ENCODE measurements around the gene PTGES3L.
"Not testable (repeated sequence)": the region's sequence is repeated elsewhere in the genome, so short reads cannot be mapped to it uniquely, and the experiment has no call there.

Gene PTGES3L

GRCh38 chr17:42980274-42980765, 440 bp upstream of the PTGES3L start, which contains the start of gene RUNDC1:
RUNDC1 (plus strand) TSS chr17:42980565; CDS start chr17:42980577, 12 bp downstream.
- DNase-seq, result peak; percentile 90

DNA sequence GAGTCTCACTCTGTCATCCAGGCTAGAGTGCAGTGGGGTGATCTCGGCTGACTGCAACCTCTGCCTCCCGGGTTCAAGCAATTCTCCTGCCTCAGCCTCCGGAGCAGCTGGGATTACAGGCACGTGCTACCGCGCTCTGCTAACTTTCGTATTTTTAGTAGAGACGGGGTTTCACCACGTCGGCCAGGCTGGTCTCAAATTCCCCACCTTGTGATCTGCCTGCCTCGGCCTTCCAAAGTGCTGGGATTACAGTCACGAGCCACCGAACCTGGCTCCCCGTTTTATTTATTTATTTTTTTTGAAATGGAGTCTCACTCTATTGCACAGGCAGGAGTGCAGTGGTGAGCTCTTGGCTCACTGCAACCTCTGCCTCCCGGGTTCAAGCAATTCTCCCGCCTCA, 4.2 kb downstream of the PTGES3L start:
- DNase-seq, result not testable (repeated sequence)

- DNase-seq, result no peak
These were observed 4.6 kb downstream of the PTGES3L start for GRCh38 chr17:42975265-42975664.

DNA sequence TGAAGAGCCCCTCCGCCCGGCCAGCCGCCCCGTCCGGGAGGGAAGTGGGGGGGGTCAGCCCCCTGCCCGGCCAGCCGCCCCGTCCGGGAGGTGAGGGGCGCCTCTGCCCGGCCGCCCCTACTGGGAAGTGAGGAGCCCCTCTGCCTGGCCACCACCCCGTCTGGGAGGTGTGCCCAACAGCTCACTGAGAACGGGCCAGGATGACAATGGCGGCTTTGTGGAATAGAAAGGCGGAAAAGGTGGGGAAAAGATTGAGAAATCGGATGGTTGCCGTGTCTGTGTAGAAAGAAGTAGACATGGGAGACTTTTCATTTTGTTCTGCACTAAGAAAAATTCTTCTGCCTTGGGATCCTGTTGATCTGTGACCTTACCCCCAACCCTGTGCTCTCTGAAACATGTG, 6.6 kb downstream of the PTGES3L start:
- not testable (repeated sequence) for DNase-seq

DNA sequence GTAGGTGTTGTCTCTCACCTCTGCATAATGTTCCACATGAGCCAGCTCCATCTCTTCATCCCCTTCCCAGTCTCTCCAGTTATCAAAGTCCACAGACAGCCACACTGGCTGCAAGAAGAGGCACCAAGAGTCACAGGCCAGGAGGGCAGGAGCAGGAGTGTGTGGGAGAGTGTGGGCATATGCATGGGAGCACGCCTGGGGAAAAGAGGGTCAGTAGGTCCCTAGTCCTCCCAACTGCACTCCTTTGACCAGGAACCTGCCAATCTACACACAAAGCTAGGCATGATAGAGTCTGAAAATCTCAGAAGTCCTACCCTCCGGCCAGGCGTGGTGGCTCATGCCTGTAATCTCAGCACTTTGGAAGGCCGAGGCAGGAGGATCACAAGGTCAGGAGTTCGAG, 8.3 kb downstream of the PTGES3L start:
- DNase-seq, result no peak

- no peak for DNase-seq
These were observed 10.8 kb downstream of the PTGES3L start for GRCh38 chr17:42969001-42969581.

DNA sequence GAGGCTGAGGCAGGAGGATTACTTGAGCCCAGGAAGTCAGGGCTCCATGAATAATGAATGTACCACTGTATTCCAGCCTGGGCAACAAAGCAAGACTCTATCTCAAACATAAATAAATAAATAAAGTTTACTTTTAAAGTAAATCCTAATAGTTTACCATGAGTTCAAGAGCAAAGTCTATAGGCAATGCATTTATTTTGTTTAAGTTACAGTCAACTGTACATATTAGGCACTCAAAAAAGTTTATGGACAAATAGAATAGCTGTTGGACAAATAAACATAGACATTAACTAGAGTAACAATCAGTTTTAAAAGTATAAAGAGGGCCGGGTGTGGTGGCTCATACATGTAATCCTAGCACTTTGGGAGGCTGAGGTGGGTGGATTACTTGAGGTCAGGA, 12.0 kb downstream of the PTGES3L start:
- no peak for DNase-seq

- peak; percentile 95 for DNase-seq
These were observed 15.5 kb downstream of the PTGES3L start, which contains the start of gene AARSD1 for GRCh38 chr17:42964161-42964932. AARSD1 (minus strand) TSS chr17:42964454; CDS start chr17:42964440, 14 bp downstream.

DNA sequence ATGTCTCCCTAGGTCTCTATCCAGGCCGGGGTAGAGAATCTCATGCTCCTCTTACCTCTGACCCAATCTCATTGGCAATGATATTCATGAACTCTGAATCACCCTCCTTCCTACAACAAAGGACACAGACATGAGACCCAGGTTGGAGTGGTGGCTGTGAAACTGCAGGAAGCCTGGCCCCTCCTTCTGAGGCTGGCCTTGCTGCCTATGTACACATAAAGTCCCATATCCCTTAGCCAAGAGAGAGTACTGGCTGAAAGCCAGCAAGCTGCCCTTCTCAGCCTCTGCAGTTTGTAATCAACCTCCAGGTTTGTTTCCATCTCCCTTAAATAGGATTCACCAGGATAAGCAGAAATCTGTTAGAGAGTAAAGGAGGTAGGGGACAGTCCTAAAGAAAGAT, 26.2 kb downstream of the PTGES3L start:
- DNase-seq, result no peak

DNA sequence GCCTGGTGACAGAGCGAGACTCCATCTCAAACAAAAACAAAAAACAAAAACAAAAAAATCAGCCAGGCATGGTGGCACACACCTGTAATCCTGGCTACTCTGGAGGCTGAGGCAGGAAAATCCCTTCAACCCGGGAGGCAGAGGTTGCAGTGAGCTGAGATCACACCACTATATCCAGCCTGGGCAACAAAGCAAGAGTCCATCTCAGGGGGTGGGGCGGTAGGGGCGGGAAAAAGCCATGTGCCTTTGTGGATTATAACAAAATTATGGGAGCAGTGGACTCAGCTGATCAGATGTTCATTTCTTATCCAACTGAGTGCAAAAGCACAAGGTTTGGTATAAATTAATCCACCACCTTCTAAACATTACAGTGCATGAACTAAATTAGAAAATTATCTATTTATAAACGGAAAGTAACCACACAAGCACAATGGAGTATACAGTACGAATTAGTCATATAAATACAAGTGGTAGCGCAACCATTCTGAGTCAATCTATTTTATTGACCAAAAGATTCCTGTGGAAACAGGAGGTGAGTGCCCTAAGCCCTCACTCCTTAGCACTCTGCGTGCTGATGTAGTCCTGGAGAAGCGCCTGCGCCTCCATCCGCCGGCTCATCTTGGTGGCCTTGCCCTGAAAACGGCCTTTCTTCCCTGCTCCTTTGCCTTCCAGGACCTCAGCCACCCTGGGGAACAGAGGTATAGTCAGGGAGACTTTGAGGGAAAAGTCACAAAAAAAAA, 29.7 kb downstream of the PTGES3L start:
- DNase-seq, result no peak

DNA sequence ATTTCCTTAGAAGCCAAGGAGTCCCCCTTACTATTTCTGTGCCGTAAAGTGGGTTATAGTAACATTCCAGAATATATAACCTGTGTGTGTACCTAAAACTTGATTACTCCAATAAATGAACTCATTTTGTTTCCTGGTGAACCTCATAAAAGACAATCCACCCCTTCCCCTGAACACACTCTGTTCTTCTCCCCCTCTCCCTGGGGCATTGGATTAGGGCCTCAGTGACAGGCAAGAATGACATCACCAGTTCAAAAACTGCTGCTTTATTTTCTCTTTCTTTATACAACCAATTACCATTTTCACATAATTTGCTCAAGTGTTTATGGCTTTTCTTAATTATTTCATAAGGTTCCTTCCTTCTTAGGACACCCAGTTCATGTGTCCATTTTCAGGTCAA, 33.1 kb downstream of the PTGES3L start:
- DNase-seq, result no peak

- DNase-seq, result no peak
These were observed 35.7 kb downstream of the PTGES3L start for GRCh38 chr17:42944211-42944610.

GRCh38 chr17:42937712-42938596, 41.9 kb downstream of the PTGES3L start:
- DNase-seq, result peak; percentile 60

- no peak for DNase-seq
These were observed 50.4 kb downstream of the PTGES3L start for GRCh38 chr17:42929497-42929844.

DNA sequence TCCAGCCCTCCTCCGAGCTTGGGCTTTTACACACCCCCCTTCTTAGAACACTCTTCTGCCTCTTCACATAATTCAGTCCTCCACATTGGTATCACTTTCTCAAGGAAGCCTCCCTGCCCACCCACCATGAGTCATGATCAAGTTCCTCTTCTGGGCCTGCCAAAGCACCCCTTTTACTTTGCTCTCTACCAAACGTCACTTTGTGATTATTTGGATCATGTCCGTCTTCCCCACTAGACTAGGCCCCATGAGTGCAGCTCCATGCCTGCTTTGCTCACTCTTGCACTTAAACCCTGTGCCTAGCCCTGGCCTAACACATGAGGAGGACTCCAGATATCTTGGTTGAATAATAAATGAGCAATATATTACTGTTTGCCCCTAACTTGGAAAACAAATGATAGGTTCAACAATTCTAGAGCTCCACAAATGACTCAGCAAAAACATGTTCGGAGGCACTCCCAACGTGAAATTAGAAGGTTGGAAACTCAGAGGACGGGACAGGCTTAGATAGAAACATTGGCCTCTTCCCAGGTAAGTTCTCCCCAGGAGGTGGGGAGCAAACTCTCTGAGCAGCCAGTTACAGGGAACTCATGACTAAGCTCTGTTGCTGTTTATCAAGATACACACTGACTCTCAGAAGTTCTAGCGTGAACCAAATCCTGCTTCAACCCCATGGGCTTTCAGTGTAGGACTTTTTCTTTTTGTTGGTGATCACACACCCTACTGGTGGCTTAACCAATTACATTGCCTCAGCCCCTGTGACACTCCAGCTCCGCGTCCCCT, 51.0 kb downstream of the PTGES3L start:
- peak; percentile 95 for DNase-seq

DNA sequence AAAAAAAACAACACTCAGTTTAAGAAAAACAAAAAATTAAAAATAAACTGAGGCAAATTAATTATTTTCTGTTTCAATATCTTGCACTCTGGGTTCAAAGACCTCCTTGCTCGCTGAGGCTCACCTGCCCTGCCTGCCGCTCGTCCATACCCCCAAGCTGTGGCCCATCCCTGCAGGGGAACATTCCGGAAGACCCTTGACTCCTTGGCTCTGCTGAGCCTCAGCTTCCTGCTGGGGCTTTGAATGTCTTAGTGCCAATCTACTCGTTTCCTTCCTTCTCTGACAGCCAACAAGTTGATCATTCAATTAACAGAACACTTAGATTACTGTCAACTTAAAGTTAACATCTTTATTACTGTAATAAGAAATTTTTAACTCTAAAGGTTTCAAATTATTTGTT, 55.0 kb downstream of the PTGES3L start:
- no peak for DNase-seq

GRCh38 chr17:42923472-42923871, 56.4 kb downstream of the PTGES3L start:
- DNase-seq, result not testable (repeated sequence)

GRCh38 chr17:42922294-42922693, 57.6 kb downstream of the PTGES3L start:
- DNase-seq, result no peak

- no peak for DNase-seq
These were observed 59.0 kb downstream of the PTGES3L start for GRCh38 chr17:42920922-42921321.

- no peak for DNase-seq
These were observed 59.6 kb downstream of the PTGES3L start for GRCh38 chr17:42920106-42920900.

Data from hematopoietic multipotent progenitor cell treated with erythropoietin and hydrocortisone succinate and interleukin-3 and kit ligand, for 8 days (in vitro differentiated cells).